Right lobe of liver (tissue), 6 donors: ENCODE measurements around the gene TENM3. TPM values are rescaled to one million over a fixed set of nuclear protein-coding genes. Genes with fewer than 3 reads are reported as not detected.
"Not testable (repeated sequence)": the region's sequence is repeated elsewhere in the genome, so short reads cannot be mapped to it uniquely, and the experiment has no call there.

Experiments
- ATAC-seq, 4 donors: fragments of 200-7000 bp; cut with Tn5 transposase; one replicate each; pipeline ENCODE4 v1.9.1; 2020; ENCODE audit warnings: mild to moderate bottlenecking in 4 of 4, moderate library complexity in 4 of 4
- DNase-seq, 3 donors: peaks; one replicate each; pipeline ENCODE4 v3.0.0-alpha.2; 2020
- H3K27ac ChIP-seq, 3 donors: fragments of 200-600 bp; one replicate each; pipeline ENCODE4 v1.8.0; 2022
- H3K27me3 ChIP-seq, 2 donors: fragments of 200-600 bp; one replicate each; pipeline ENCODE4 v1.8.0; 2022
- H3K36me3 ChIP-seq, 4 donors: fragments of 200-600 bp; sonication (generic) in 1 of 4; one replicate each; pipeline versions ENCODE4 v1.5.1 to v1.8.0; 2017 to 2022; ENCODE audit warnings: control low read depth in 1 of 4
- H3K4me1 ChIP-seq, 4 donors: fragments of 200-600 bp; sonication (generic) in 1 of 4; one replicate each; pipeline versions ENCODE4 v1.5.1 to v1.8.0; 2017 to 2022; ENCODE audit warnings: control low read depth in 1 of 4
- H3K4me3 ChIP-seq, 3 donors: fragments of 200-600 bp; one replicate each; pipeline ENCODE4 v1.8.0; 2022
- H3K9me3 ChIP-seq, 4 donors: fragments of 200-600 bp; sonication (generic) in 1 of 4; one replicate each; pipeline versions ENCODE4 v1.5.1 to v1.8.0; 2017 to 2022; ENCODE audit warnings: control low read depth in 1 of 4
- CTCF ChIP-seq, 4 donors: fragments of 200-600 bp in 3 of 4; fragments of 450-650 bp in 1 of 4; IDR thresholded peaks; one replicate each; pipeline versions ENCODE4 v1.5.1 to v1.8.0; 2016 to 2022; ENCODE audit warnings: antibody characterized with exemption in 4 of 4, mild to moderate bottlenecking in 2 of 4
- POLR2A ChIP-seq: fragments of 450-650 bp; IDR thresholded peaks from one replicate; pipeline ENCODE4 v1.6.1; 2017; ENCODE audit warnings: antibody characterized with exemption, mild to moderate bottlenecking
- WGBS: methylation state at CpG from one replicate; pipeline ENCODE4 v1.1.6; 2018; ENCODE audit warnings: low coverage, low lambda C conversion rate; ENCODE audit not compliant: insufficient coverage; ENCODE audit errors: missing lambda C conversion rate; 5-methylcytosine and 5-hydroxymethylcytosine counted together
- intact Hi-C, 2 donors: fragments of 100-400 bp; cut with DNase I; formaldehyde crosslinking; loops; one replicate each; pipeline versions ENCODE4 v1.11.2 to v1.14.1; 2022
- total RNA-seq, 6 experiments: library from RNA; depleted of rRNA in 2 of 6; stranded (reverse); fragments of >200 nt in 2 of 6; fragmentation: NEBNext Ultra II Directional in 3 of 6; extraction: Animal tissue kit (Norgen Biotek cat#: 25700) in 3 of 6; gene quantifications; one replicate each; pipeline versions ENCODE4 v1.1.0 to v1.2.4, GENCODE V29; 2016 to 2023
- donor health status: DM: no; HTN: yes; CAD: no.
- donor health status: DM: no; HTN: no; CAD: no.
- donor health status: DM: no; HTN: no; CAD: no.
- donor health status: DM: no; HTN: yes; CAD: no.
- donor health status: DM: no; HTN: yes; CAD: no.

The TENM3 gene
- total RNA-seq, 6 experiments from 2014 or later = 0.06 to 3.0 (median 1.1) TPM

GRCh38 chr4:182385897-182386296 lies 142.7 kb downstream of the TENM3 start:
- WGBS = 48% methylated on average over 2 of the region's 2 CpGs
- TF ChIP-seq CTCF (IDR thresholded peaks at IDR 0.05) (no peak), POLR2A (no peak)
- Histone ChIP-seq H3K36me3 (no peaks in the 10 kb centered on the region), H3K27ac (no peak overlapping the region), H3K9me3 (no peaks in the 10 kb centered on the region), H3K4me1 (no peaks in the 10 kb centered on the region), H3K4me3 (no peak overlapping the region), H3K27me3 (no peaks in the 10 kb centered on the region)
- intact Hi-C loops = no loop called here
- ATAC-seq = no peak
- no peak for DNase-seq

GRCh38 chr4:182386576-182386975 lies 143.4 kb downstream of the TENM3 start:
- no CpG with 5 or more reads among the region's 35 CpGs for WGBS

GRCh38 chr4:182391111-182391684 lies 148.0 kb downstream of the TENM3 start:
- no peak for DNase-seq

More at GRCh38 chr4:182386576-182386975, 143.4 kb downstream of the TENM3 start:
- H3K9me3 ChIP-seq, ATAC-seq, H3K4me1 ChIP-seq, H3K36me3 ChIP-seq, H3K27ac ChIP-seq, H3K27me3 ChIP-seq, intact Hi-C loops, DNase-seq, H3K4me3 ChIP-seq: not testable (repeated sequence)

GRCh38 chr4:182394181-182394580 lies 151.0 kb downstream of the TENM3 start:
- TF ChIP-seq CTCF (IDR thresholded peaks at IDR 0.05) (no peak), POLR2A (no peak)
- Histone ChIP-seq H3K9me3 (no peaks in the 10 kb centered on the region), H3K4me1 (no peaks in the 10 kb centered on the region), H3K27ac (no peak overlapping the region), H3K36me3 (no peaks in the 10 kb centered on the region), H3K27me3 (no peaks in the 10 kb centered on the region), H3K4me3 (no peak overlapping the region)
- ATAC-seq (no peak), DNase-seq (no peak)
- 82% methylated on average over 3 of the region's 3 CpGs for WGBS
- intact Hi-C loops = no loop called here

More at GRCh38 chr4:182391111-182391684, 148.0 kb downstream of the TENM3 start:
- H3K36me3 ChIP-seq = no peaks in the 10 kb centered on the region
- H3K4me1 ChIP-seq = no peaks in the 10 kb centered on the region
- H3K27ac ChIP-seq = no peak overlapping the region
- no peak overlapping the region for H3K4me3 ChIP-seq
- H3K9me3 ChIP-seq = no peaks in the 10 kb centered on the region
- intact Hi-C loops = no loop called here
- ATAC-seq = no peak
- 75% methylated on average over 9 of the region's 9 CpGs for WGBS
- TF ChIP-seq POLR2A = no peak
- TF ChIP-seq CTCF (IDR thresholded peaks at IDR 0.05) = no peak
- H3K27me3 ChIP-seq = no peaks in the 10 kb centered on the region

- Histone ChIP-seq H3K4me3 (no peak overlapping the region), H3K27me3 (no peaks in the 10 kb centered on the region), H3K9me3 (no peaks in the 10 kb centered on the region), H3K4me1 (no peaks in the 10 kb centered on the region), H3K27ac (no peak overlapping the region), H3K36me3 (no peaks in the 10 kb centered on the region)
- 74% methylated on average over 1 of the region's 1 CpG for WGBS
- ATAC-seq (no peak), DNase-seq (no peak)
- intact Hi-C loops = no loop called here
- no peak for TF ChIP-seq CTCF (IDR thresholded peaks at IDR 0.05)
- no peak for TF ChIP-seq POLR2A
These were observed 156.9 kb downstream of the TENM3 start for GRCh38 chr4:182400081-182400480.
